Activated CD8-positive, alpha-beta memory T cell treated with anti-CD3 and anti-CD28 coated beads, Interleukin-2, amount 50 U/mL, for 24 hours (primary cell): Measurements from ENCODE around the gene ZBTB7C.

Experiments
- DNase-seq: peaks from one replicate; pipeline ENCODE4 v3.0.0-alpha.2; 2020; ENCODE audit errors: extremely low read depth

Gene ZBTB7C

GRCh38 chr18:48037481-48038271, 371.5 kb downstream of the ZBTB7C start:
- no peak for DNase-seq

GRCh38 chr18:48036641-48037421, 372.4 kb downstream of the ZBTB7C start:
- DNase-seq, result no peak

- no peak for DNase-seq
These were observed 373.0 kb downstream of the ZBTB7C start for GRCh38 chr18:48036226-48036625.

GRCh38 chr18:48035556-48035860, 373.7 kb downstream of the ZBTB7C start:
- DNase-seq, result no peak

GRCh38 chr18:48034651-48035555, 374.3 kb downstream of the ZBTB7C start:
- DNase-seq, result no peak

GRCh38 chr18:48033790-48034650, 375.2 kb downstream of the ZBTB7C start:
- DNase-seq, result no peak

- DNase-seq, result no peak
These were observed 376.1 kb downstream of the ZBTB7C start for GRCh38 chr18:48032876-48033789.

- DNase-seq, result no peak
These were observed 377.5 kb downstream of the ZBTB7C start for GRCh38 chr18:48031641-48032040.

GRCh38 chr18:48030616-48031480, 378.3 kb downstream of the ZBTB7C start:
- no peak for DNase-seq

- DNase-seq, result no peak
These were observed 379.7 kb downstream of the ZBTB7C start for GRCh38 chr18:48029296-48029986.

GRCh38 chr18:48028696-48029095, 380.5 kb downstream of the ZBTB7C start:
- DNase-seq, result no peak

- DNase-seq, result no peak
These were observed 381.1 kb downstream of the ZBTB7C start for GRCh38 chr18:48028081-48028480.

GRCh38 chr18:48027401-48027963, 381.7 kb downstream of the ZBTB7C start:
- DNase-seq, result no peak

- DNase-seq, result no peak
These were observed 383.0 kb downstream of the ZBTB7C start for GRCh38 chr18:48026216-48026615.

- no peak for DNase-seq
These were observed 384.1 kb downstream of the ZBTB7C start for GRCh38 chr18:48024881-48025660.

- DNase-seq, result no peak
These were observed 385.1 kb downstream of the ZBTB7C start for GRCh38 chr18:48024009-48024512.

- no peak for DNase-seq
These were observed 385.7 kb downstream of the ZBTB7C start for GRCh38 chr18:48023334-48024008.
